Measurements from ENCODE around the gene CST8.

CST8 gene

DNA sequence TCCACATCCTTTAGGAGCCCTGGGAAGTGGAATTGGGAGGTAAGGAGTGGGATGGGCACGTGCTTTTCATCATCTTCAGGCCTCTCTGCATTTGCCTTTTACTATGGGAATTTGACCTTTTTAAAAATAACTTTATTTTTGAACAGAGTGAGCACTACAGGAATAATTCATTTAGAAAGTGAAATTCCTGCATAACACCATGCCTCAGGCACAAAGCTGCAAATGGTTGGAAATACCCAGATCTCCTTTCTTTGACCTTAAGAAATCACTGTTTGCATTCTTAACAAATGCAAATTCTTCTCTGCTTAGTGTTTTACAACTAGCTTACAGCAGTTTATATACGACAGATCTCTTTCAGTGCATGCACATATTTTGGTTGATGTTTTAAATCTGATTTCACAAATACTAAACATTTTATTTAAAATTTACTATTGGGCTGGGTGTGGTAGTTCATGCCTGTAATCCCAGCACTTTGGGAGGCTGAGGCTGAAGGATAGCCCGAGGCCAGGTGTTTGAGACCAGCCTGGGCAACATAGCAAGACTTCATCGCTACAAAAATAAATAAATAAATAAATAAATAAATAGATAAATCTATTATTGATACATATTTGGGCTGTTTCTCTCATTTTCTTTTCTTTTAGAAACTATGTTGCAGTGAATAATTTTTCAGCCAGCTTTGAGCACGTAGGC lies 24.5 kb downstream of the CST8 start:
- no peak for DNase-seq (ENCODE audit: extremely low read depth, insufficient read length)
- Histone ChIP-seq H3K4me3 (replicated peaks; ENCODE audit: low read depth, low read length) (no peak overlapping the region), H3K27me3 (replicated peaks; ENCODE audit: control insufficient read depth, insufficient read depth, low read length) (no peaks in the 10 kb centered on the region), H3K36me3 (ENCODE audit: control insufficient read depth, insufficient read depth, low read length) (no peaks in the 10 kb centered on the region)
- TF ChIP-seq, protein P1, sequence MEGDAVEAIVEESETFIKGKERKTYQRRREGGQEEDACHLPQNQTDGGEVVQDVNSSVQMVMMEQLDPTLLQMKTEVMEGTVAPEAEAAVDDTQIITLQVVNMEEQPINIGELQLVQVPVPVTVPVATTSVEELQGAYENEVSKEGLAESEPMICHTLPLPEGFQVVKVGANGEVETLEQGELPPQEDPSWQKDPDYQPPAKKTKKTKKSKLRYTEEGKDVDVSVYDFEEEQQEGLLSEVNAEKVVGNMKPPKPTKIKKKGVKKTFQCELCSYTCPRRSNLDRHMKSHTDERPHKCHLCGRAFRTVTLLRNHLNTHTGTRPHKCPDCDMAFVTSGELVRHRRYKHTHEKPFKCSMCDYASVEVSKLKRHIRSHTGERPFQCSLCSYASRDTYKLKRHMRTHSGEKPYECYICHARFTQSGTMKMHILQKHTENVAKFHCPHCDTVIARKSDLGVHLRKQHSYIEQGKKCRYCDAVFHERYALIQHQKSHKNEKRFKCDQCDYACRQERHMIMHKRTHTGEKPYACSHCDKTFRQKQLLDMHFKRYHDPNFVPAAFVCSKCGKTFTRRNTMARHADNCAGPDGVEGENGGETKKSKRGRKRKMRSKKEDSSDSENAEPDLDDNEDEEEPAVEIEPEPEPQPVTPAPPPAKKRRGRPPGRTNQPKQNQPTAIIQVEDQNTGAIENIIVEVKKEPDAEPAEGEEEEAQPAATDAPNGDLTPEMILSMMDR (IDR thresholded peaks at IDR 0.05; ENCODE audit: insufficient read depth, low read length, poor library complexity, severe bottlenecking): no peak

DNA sequence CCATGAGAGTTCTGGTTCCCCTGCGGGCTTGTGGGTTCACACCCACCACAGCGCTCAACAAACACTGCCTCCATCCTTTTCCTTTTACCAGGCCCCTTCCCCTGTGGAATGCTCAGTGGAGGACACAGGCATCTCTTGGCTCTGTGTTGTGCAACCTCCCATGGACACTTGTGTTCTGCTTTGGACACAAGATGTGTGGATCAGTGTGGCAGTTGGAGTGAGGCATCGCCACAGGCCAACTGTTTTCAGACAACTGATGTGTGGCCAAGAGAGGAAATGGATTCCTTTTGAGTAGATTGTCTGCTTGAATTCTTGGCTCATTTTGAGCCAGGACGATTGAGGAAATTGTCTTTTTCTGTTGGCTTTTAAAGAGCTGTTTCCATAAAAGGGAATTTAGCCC lies 26.8 kb downstream of the CST8 start:
- H3K27me3 ChIP-seq (replicated peaks; ENCODE audit: control insufficient read depth, insufficient read depth, low read length): no peaks in the 10 kb centered on the region
- no peaks in the 10 kb centered on the region for H3K36me3 ChIP-seq (ENCODE audit: control insufficient read depth, insufficient read depth, low read length)
- TF ChIP-seq, protein P1 (IDR thresholded peaks at IDR 0.05; ENCODE audit: insufficient read depth, low read length, poor library complexity, severe bottlenecking): no peak
- H3K4me3 ChIP-seq (replicated peaks; ENCODE audit: low read depth, low read length): no peak overlapping the region
- no peak for DNase-seq (ENCODE audit: extremely low read depth, insufficient read length)

DNA sequence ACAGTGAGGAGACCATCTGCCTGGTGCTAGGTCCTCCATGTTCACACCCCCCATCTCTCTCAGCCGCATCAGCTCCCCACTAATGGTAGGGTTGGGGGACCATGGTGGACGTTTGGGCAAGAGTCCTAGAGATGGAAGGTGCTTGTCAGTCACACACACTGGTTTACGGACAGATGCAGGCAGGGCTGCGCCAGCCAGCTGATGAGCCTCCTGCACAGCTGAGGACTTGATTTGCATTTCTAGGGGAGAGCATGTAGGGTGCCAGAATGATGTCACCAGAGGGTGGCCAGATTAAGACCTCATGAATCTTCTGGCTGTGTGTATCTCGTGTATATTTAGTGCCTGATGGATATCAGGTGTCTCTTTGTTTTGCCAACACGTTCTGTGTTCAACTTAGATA lies 28.6 kb downstream of the CST8 start:
- TF ChIP-seq, protein P1 (IDR thresholded peaks at IDR 0.05; ENCODE audit: insufficient read depth, low read length, poor library complexity, severe bottlenecking): no peak
- Histone ChIP-seq H3K36me3 (ENCODE audit: control insufficient read depth, insufficient read depth, low read length) (no peaks in the 10 kb centered on the region), H3K27me3 (replicated peaks; ENCODE audit: control insufficient read depth, insufficient read depth, low read length) (no peaks in the 10 kb centered on the region), H3K4me3 (replicated peaks; ENCODE audit: low read depth, low read length) (no peak overlapping the region)
- no peak for DNase-seq (ENCODE audit: extremely low read depth, insufficient read length)

DNA sequence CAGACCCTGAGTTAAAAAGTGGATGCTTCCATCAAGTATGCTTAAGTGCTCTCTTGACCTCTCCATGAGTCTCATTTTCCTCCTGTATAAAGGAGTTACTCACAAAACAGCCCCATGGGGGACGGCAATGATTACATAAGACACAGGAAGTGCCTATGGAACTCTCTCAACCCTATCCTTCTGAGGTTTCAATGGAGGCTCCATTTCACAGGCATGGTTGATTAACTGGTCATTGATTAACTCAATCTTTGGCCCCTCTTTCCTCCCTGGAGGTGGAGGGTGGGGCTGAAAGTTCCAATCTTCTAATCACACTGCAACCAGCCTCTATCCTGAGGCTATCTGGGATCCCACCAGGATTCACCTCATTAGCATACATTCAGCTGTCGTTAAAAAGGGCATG lies 29.3 kb downstream of the CST8 start:
- Histone ChIP-seq H3K27me3 (replicated peaks; ENCODE audit: control insufficient read depth, insufficient read depth, low read length) (no peaks in the 10 kb centered on the region), H3K4me3 (replicated peaks; ENCODE audit: low read depth, low read length) (no peak overlapping the region), H3K36me3 (ENCODE audit: control insufficient read depth, insufficient read depth, low read length) (no peaks in the 10 kb centered on the region)
- DNase-seq (ENCODE audit: extremely low read depth, insufficient read length): no peak
- TF ChIP-seq, protein P1 (IDR thresholded peaks at IDR 0.05; ENCODE audit: insufficient read depth, low read length, poor library complexity, severe bottlenecking): no peak

DNA sequence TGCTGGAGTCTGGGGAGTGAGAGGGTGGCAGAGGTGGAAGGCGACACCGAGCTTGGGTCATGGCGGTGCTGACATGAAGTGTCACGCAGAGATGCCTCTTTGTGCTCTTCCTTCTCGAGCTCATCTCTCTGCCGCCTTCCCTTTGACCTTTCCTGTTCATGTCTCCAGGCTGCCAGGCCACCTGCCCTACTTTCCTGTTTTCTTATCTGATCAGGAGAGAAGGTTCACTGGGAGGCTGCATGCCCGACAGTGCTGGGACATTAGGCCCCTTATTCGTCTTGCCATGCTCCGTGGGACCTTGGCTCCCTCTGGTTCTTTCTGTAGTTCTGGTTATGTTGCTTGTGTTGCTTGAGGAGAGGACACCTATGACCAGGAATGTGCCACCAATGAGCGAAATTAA lies 33.2 kb downstream of the CST8 start:
- Histone ChIP-seq H3K27me3 (replicated peaks; ENCODE audit: control insufficient read depth, insufficient read depth, low read length) (no peaks in the 10 kb centered on the region), H3K4me3 (replicated peaks; ENCODE audit: low read depth, low read length) (no peak overlapping the region), H3K36me3 (ENCODE audit: control insufficient read depth, insufficient read depth, low read length) (no peaks in the 10 kb centered on the region)
- TF ChIP-seq, protein P1 (IDR thresholded peaks at IDR 0.05; ENCODE audit: insufficient read depth, low read length, poor library complexity, severe bottlenecking): no peak
- no peak for DNase-seq (ENCODE audit: extremely low read depth, insufficient read length)

DNA sequence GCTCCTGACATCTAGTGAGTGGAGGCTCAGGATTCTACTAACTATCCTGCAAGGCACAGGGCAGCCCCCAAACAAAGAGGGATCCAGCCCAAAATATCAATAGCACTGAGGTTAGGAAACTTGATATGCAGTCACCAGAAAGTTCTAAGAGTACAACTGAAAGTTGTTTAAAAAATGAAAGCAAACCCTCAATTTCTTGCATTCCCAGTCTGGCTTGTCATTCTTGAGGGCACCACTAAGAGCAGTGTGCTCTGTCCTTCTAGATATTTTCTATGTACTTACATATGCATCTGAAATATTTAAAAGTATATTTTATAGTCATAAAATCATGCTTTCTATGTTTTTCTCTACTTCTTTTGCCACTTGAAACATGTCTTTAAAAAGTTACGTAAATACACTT lies 35.9 kb downstream of the CST8 start:
- no peak overlapping the region for H3K4me3 ChIP-seq (replicated peaks; ENCODE audit: low read depth, low read length)
- no peak for DNase-seq (ENCODE audit: extremely low read depth, insufficient read length)
- TF ChIP-seq, protein P1 (IDR thresholded peaks at IDR 0.05; ENCODE audit: insufficient read depth, low read length, poor library complexity, severe bottlenecking): no peak
- no peaks in the 10 kb centered on the region for H3K27me3 ChIP-seq (replicated peaks; ENCODE audit: control insufficient read depth, insufficient read depth, low read length)
- no peaks in the 10 kb centered on the region for H3K36me3 ChIP-seq (ENCODE audit: control insufficient read depth, insufficient read depth, low read length)
